GM19467 (cell line): ENCODE measurements around the gene MED13L.
"Not testable (repeated sequence)": the region's sequence is repeated elsewhere in the genome, so short reads cannot be mapped to it uniquely, and the experiment has no call there.

Experiments used
- ATAC-seq: cut with Tn5 transposase; IDR thresholded peaks from one replicate; pipeline ENCODE4 v1.9.1; 2021; ENCODE audit warnings: mild to moderate bottlenecking, moderate library complexity; ENCODE audit not compliant: unreplicated experiment

The MED13L gene

DNA sequence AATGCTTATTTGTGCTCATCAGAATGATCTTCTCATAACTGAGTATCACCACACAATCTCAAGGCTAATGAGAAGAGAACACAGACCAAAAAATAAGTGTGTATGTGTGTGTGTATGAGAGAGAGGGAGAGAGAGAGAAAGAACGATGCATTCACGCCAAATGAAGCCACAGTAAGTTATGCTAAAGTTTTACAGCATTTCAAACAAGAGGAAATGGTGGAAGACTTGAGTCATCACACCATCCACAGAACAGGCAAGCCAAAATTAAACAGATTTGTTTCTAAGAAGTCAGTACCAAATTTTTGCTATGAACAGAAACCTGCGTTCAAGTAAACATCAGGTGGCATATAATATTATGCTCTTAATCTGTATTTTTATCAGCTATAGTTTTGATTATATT is 141.2 kb downstream of the MED13L start:
- ATAC-seq: no peak

DNA sequence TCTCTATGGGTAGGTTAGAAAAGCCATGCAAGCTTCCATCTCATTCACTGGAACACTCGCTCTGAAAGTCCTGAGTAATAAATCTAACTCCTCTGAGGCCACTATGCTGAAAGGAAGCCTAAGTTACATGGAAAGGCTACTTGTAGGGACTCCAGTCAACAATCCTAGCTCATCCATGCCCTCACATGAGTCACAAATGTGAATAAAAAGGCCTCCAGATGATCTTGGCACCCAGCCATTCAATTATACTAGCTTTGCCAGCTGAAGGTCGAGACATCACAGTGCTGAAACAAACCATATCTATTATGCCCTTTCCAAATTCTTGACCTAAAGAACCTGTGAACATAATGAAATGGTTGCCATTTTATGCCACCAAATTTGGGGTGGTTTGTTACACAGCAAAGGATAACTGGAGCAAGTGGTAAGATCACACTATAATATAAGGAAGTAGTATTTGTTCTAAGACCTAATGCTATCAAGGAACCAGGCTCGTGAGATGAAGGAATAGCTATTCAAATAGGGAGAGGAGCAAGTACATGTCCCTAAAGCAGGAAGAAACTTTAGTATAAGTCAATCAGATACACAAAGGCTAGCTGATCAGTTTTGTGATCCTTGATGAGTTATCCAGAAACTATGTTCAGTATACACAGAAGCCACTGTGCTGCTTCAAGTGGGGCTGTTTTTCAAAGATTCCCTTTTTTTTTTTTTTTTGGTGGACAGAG is 142.1 kb downstream of the MED13L start:
- no peak for ATAC-seq

DNA sequence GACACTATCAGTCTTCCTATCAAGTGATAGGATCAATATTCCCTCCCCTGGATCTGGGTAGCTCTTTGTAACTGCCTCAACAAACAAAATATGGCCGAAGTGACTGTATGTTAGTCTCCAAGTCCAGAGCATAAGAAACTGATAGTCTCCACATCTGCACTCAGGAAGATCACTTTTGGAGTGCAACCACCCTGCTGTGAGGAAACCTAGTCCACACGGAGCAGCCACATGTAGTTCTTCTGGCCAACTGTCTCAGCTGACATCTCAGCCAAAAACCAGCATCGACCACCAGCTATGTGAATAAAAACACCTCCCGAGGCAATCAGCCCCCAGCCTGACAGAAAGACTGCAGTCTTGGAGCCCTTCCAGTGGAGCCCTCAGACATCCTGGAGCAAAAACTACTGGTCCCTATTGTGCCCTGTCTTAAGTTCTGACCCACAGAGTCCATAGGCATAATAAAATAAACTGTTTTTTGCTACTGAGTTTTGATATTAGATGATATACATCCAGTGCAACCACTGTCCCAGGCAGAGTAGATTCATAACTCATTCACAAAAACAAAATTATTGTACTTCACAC is 143.8 kb downstream of the MED13L start:
- no peak for ATAC-seq

DNA sequence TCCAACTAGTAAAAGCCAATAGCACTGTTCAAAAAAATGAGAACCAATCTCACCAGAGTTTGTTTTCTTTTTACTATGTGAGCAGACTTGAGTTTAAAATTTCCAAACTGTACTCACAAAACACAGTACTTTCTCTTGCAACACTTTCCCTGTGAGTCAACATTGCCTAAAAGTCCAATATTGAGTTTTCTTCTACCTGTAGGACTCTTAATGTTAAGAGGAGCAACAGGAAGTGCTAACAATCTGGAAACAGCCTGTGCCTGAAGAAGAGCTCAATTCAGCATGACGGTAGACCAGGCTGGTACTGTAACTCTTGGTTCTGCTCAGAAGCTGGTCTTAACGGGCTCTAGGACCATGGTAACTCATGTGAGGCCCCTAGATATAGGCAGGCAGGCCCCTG is 144.3 kb downstream of the MED13L start:
- no peak for ATAC-seq

DNA sequence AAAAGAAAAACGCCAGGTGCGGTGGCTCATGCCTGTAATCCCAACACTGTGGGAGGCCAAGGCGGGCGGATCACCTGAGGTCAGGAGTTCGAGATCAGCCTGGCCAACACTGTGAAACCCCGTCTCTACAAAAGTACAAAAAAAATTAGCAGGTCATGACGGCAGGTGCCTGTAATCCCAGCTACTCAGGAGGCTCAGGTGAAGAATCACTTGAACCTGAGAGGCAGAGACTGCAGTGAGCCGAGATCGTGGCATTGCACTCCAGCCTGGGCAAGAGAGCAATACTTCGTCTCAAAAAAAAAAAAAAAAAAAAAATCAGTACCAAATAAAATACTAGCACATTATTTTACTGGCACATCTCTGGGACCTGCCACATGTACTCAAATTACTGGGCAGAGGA is 145.5 kb downstream of the MED13L start:
- not testable (repeated sequence) for ATAC-seq

DNA sequence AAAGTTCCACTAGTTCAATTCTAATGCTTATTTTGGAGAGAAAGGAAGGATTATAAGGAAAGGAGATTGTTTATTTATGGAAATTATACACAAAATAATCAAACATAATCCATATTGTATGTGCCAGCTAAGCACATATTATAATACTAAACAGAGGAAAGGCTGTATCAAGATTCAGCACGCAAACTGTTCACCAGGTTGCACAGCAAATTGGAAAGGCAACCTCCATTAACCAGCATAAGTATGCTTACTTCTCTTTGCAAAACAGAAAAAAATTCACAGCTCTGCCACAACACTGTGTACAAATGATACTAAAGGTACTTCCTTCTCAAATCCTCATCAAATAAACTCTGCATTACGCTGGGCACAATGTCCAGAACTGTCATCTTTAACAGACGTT is 146.3 kb downstream of the MED13L start:
- ATAC-seq: no peak

DNA sequence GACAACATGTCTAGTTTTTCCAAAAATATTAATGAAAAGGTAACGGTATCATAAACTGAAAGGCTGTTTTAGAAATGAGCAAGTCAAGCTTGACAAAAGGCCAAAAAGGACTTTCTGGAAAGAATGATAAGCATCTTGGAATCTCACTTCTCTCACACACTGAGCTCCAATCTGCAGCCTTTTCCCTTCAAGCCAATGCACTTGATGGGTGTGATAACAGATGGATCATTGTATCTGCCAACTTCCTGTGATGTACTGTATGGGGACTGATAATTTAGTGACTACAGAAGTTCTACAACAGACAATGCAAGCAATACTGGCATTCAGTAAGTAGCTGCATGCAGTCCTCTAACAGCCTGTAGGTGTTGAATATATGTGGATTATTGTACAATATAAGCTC is 147.1 kb downstream of the MED13L start:
- no peak for ATAC-seq

DNA sequence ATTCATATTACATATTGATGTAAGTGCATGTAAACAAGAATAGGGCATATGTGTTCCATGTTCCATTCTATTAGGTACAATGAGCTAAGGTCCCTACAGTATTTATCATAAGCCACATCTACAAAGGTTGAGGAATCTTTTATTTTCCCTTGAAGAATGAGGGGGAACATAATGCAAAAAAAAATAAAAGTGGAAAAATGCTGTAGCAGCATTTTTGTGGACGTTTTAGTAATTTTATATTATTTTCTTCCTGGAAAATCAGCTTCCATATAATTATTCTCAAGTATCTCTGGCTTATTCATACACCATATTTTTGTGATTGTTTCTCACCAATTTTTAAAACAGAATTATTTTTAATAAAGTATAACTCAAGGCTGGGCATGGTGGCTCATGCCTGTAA is 148.7 kb downstream of the MED13L start:
- ATAC-seq: no peak

DNA sequence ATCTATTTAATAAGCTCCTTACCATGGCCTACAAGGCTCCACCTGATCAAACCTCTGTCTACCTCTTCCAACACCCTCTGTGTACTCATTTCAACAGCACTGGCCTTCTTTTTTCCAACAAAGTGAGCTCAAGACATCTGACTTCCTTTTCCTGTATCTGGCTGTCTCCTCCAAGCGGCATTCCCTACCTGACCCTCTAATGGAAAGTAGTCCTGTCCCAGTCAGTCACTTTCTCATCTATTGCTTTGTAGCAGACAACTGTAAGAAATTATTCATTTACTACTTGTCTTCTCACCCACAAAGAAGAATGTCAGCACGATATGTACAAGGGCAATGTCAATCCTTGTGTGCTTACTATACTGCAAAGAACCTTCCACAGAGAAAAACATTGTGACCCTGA is 149.6 kb downstream of the MED13L start:
- ATAC-seq: no peak

DNA sequence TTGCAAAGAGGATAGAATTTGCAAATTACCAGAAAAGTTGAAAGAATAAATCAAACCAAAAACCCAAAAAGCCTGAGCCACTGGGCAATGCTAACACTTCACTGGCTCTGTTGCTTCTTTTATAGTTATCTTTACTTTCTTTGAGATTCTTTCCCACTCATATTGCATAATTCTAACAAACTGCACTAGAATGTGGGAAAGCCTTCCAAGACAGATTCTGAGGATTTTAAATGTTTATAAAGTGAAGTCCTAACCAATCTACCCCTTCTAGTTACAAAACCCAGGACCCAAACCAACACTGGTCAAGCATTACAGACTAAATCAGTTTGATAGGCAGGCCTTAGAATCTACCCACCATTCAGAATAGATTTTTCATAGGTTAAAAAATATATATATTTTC is 150.9 kb downstream of the MED13L start:
- no peak for ATAC-seq

DNA sequence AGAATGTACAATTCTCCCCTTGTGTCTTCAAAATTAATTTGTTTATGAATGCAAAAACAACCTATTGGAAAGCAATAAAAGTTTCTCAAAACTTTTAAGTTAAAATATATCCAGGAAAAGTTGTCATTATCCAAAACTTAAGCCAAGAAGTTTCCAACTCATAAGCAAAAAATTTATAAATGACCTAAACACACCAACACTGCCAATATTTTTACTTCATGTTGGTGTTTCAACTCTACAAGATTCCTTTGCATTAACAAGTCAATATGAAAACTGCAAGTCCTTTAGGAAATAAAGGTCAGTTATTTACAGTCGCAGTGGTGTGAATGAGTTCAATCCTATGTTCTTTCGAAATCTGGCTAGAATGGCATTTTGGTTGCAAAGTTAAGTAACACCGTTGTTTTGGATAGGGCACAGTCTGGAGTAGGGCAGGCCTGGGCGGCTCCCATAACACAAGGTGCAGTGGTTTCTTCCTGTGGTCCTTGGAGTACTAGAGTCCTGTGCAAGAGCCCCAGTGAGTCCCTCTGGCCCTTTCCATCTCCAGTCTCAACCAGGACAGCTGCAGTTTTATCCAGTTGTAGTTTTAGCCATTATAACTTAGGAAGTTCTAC is 151.4 kb downstream of the MED13L start:
- no peak for ATAC-seq

DNA sequence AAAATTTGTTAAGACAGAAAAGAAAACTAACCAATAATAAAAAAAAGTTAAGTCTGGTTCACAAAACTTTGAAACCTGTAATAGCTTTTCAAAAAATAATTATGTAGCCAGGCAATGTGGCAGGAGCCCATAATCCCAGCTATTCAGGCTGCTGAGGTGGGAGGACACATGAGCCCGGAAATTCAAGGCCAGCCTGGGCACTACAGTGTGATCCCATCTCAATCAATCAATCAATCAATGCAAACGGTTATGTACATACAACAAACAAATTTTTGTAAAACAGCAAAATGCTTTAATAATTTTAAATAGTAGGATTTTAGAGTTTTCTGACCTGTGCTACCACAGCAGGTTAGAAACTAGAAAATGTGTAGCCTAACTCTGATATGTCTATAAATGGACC is 152.4 kb downstream of the MED13L start:
- ATAC-seq: no peak

DNA sequence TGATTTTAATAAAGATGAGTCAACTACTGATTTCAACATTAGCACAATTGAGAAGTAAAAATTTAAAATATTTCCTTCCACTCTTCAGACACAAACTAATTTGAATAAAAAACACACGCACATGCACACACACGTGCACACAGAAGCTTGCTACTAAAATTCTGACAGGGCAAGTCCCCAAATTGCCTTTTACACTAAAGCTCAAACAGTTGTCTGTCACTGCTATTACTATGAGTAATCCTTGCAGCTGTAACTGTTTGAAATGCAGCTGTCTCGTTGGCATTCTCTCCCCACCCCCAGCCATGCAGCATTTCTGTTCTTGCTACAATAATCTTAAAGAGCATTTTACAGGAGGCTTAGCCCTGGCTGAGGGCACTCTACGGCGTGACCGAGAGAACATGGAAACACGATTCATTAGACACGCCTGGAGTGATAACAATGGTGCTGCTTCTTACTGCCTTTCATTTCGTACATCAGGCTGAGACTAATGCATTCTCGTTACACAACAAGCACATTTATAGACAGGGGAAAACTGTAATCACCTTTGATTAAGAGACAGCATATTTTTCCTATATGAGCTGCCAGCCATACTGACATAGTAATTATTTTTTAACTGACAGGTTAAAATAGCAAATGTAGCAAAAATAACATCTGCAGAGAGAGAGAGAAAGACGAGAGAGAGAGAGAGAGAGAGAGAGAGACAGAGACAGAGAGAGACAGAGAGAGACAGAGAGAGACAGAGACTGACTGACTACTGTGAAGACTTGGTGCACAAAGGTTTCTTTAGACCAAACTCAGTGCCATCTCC is 153.8 kb downstream of the MED13L start:
- no peak for ATAC-seq

DNA sequence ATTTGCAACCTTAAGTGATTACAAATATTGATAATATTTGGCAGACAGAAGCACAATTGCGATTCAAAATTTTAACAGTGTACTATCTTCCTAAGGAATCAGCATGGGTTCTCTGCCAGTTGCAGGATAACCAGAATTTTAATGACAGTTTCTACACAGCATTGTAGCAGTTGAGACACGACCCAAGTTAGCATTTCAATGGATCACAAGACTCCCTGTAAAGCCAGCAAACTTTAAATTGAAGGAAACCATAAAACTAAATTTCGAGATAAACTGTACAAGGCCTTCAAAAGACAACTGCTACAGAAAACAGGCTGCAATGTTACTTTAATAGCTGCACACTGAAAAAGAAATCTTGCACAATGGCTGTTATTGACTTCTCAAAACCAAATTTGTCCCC is 154.9 kb downstream of the MED13L start:
- no peak for ATAC-seq

DNA sequence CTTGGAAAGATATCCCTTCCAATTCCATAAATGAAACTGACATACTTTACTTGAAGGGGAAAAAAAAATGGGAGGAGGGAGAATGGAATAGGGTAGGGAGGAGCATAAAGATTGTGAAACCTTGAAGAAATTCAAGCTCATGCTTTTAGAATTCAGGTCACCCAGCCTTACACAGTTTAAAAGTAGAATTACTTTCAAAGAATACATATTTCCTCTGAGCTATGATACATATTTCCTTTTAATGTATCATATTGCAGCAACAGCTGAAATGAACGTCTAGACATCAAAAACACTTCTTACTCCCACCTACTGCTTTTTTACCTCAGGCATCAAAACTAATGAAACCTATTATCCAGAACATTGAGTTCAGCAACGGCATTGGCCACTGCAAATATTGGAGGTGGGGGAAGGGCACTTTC is 156.0 kb downstream of the MED13L start:
- ATAC-seq: no peak

DNA sequence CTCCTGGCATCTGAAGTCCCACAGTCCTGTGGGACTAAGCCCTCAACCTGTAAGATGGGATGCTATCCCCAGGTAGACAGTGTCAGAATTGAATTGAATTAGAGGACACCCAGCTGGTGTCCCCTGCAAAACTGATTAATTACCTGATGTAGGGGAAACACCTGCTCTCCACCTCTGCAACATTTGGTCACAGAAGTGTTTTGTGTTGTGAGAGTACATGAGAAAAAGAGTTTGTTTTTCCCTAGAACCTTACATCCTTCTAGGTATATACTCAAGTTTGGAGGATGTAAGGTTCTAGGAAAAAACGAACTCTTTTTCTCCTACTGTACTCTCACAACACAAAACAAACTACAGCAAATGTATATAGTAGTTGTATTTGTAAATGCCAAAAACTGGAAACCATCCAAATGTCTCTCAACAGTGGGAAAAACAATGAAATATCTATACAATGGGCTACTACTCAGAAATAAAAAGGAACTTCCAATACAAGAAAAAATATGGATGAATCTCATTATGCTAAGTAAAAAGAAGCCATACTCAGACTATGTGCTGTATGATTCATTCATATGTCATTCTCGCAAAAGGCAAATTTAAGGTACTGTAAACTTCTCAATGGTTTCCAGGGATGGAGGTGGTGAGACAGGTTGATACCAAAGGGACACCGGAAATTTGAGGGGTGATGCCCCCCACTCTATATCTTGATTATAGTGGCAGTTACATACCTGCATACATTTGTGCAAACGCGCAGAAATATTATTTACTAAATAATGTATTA is 160.7 kb downstream of the MED13L start:
- no peak for ATAC-seq

DNA sequence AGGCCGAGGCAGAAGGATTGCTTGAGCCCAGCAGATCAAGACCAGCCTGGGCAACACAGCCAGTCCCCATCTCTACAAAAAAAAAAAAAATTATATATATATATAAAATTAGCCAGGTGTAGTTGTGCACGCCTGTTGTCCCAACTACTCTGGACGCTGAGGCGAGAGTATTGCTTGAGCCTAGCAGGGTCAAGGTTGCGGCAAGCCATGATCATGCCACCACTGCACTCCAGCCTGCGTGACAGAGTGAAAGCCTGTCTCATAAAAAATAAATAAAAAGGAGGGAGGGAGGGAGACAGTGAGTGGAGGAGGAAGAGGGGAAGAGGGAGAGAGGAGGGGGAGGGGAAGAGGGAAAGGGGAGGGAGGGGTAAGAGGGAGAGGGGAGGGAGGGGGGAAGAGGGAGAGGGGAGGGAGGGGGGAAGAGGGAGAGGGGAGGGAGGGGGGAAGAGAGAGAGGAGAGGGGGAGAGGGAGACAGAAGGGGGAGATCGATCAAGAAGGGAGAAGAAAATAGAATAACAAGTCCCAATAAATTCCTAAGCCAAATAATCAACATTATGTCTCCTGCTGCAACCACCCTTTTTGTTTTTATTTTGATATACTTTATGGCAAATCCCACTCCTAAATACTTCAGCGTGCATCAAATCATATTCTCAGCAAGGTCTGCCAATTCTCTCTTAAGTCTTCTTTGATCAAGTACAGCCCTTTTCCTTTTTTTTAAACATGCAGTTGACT is 163.9 kb downstream of the MED13L start:
- ATAC-seq: no peak

DNA sequence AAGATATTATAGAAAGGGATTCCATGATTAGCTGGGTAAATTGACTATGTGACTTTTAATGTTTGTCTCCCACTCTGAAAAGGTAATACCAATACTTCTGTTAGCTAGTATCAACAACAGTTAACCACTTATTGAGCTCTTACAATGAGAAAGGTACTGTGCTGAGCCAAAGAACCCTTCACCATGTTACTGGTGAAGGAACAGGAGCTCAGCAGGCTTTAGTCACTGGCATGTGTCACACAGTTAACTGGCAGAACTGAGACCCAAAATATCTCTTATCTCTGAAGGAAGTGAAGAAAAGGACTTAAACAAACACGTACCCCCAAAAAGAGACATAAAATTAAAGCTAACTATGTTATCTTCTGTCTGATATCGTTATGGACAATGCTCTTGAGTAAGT is 170.6 kb downstream of the MED13L start:
- ATAC-seq: no peak

DNA sequence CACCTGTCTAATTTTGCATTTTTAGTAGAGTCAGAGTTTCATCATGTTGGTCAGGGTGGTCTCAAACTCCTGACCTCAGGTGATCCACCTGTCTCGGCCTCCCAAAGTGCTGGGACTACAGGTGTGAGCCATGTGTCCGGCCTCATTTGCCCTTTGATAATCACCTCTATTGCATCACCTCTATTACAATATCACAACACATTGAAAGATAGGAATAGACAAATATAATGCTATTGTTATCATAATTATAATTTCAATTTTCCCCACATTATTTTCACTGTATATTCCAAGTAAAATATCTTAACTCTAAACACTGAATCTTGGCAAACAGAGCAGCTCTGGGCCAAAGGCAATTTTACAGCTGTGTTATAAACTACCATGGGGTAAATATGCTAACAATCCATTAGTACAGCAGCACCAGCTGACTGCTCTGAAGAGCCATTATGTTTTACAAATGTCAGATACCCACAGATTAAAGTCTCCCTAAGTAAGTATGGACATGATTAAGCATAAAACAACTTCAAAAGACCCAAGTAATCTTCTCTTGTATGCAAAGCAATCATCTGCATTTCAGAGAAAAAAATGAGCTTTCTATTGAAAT is 173.2 kb downstream of the MED13L start:
- ATAC-seq: no peak

DNA sequence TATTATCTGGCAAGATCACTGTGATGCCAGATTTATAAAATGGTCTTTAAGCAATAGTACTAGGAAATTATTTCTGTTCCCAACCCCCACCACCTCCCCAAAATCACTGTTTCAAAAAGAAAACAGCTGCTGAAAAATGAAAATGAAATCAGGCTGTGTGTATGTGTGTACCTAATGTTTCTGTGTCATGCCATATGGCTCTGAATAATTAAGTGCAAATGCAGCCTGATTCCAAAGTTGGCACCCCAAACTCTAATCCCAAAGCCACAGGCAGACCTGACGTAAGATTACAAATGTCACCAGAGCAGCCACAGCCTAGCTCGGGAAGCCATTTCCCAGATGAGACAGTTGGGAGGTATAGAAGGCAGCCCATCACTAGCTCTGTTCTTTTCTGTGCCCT is 175.5 kb downstream of the MED13L start:
- no peak for ATAC-seq
